HFF-Myc (cell line): ENCODE data around the gene OAF.
A peak's percentile ranks its signal among the peaks of the same experiment; 100 is the strongest.

Experiments
- DNase-seq: peaks from one replicate; pipeline ENCODE4 v3.0.0-alpha.2; 2011; ENCODE audit warnings: low read depth; ENCODE audit errors: extremely low read depth
- H3K4me3 ChIP-seq: replicated peaks from 2 replicates; pipeline ENCODE4 v1.5.1; 2011; ENCODE audit warnings: low read depth, mild to moderate bottlenecking, control low read depth, low read length
- CTCF ChIP-seq: IDR thresholded peaks from 2 replicates; pipeline ENCODE4 v1.5.1; 2012; ENCODE audit warnings: mild to moderate bottlenecking, low read depth, low read length, control low read depth; ENCODE audit errors: missing control alignments

OAF gene

DNA sequence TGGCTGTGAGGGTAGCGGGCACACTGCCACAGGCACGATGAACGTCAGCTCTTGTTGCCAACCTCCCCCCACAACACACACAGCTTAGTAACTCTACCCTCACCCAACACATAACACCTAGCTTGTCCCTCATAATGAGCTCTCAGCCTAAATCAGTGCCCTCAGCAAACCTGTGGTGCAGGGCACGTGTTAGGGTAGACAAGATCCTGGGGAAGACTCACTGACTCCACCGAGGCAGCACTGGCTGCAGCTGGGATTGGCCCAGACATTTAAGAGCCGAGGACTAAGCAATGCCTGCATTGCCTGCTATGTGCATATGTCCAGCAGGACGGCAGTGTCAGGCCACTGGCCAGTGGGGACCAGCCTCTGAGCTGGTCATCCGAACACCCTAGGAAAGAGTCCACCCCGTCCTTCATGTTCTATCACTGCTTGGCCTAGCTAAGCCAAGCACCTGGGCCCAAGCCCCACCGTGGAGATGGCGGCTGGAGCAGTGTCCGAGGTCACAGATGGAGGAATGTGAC, 40.0 kb upstream of the OAF start:
- H3K4me3 ChIP-seq = no peak overlapping the region
- no peak for DNase-seq
- no peak for TF ChIP-seq CTCF

DNA sequence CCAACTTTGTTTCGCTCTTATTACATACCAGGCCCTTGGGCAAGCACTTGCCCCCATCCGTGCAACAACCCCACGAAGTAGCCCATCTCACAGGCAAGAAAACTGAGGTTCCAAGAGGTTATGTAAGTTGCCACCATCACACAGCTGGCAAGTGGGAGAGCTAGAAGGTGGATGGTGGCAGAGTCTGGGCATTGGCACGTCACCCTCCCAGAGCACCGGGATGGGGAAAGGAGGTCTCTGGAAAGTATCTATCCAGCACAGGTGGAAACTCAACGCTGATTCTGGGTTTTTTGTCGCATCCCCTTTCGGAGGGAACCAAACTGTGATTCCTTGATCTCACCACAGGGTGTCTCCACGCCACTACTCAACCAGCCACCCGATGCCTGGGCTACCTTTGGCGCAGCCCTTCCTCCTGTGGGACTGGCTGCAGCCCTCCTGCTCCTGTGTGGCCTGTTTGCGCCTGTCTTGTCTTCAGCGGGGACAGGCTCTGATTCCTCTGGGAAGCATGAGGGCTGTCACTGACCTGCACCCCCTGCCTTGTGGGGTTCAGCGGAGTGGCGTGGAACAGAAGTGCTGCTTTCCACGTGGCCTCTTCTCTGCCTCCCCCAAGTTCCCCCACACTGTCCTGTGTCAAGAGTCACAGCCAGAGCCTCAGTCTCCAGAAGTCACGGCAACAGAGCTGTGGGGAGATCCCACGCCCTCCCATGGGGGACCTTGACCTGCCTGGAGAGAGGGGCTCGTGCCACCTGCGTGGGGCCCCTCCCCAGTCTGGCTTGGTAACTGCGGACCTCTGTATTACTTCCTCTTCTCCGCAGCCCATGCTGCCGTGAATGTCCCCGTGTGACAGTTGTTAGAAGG, 38.5 kb upstream of the OAF start:
- H3K4me3 ChIP-seq = no peak overlapping the region
- TF ChIP-seq CTCF = peak; percentile 75
- DNase-seq = no peak

- no peak overlapping the region for H3K4me3 ChIP-seq
Measured at GRCh38 chr11:120173019-120173705, 37.7 kb upstream of the OAF start.

GRCh38 chr11:120173807-120174206, 37.0 kb upstream of the OAF start:
- DNase-seq = no peak

More at GRCh38 chr11:120173019-120173705, 37.7 kb upstream of the OAF start:
- no peak for DNase-seq
- TF ChIP-seq CTCF = no peak

DNA sequence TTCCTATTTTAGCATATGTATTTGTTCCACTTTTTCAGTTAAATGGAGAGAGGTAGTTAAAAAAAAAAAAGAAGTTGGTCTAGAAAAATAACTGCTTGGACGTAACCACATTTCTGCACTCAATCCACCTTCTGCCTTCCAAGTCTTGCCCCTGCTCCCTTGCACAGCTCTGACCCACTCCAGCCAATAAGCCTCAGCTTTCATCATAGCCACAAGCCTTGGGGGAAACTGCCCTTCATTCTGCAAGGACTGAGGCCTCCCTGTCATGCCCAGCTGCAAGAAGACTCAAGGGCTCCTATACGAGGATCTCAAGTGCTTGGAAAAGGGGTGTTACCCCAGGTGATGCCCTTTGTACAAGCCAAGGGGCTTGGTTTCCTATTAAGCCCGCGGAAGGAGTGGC, 36.0 kb upstream of the OAF start:
- DNase-seq = no peak
- TF ChIP-seq CTCF = no peak
- no peak overlapping the region for H3K4me3 ChIP-seq

More at GRCh38 chr11:120173807-120174206, 37.0 kb upstream of the OAF start:
- no peak overlapping the region for H3K4me3 ChIP-seq
- TF ChIP-seq CTCF = no peak

- TF ChIP-seq CTCF = no peak
- no peak for DNase-seq
- no peak overlapping the region for H3K4me3 ChIP-seq
Measured at GRCh38 chr11:120178561-120179056, 32.2 kb upstream of the OAF start.
